ENCODE data around the gene MOV10L1.

Gene MOV10L1

DNA sequence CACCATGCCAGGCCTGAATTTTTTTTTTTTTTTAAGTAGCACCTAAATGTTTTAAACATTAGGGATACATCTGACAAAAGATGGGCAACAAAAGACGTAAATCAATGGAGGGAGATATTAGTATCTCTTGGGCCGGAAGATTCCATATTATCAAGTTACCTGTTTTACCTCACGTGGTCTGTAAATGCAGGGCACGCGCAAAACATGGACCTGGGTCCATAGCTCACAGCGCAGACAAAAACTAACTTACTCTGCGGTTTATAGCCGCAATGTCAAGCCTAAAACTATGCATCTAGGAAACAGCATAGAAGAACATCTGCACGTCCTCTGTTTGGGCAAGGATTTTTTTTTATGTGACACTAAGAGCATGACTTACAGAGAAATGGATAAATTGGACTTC is 49.2 kb downstream of the MOV10L1 start:
- no peak for ATAC-seq (ENCODE audit: low read depth)
- Histone ChIP-seq H3K36me3 (ENCODE audit: low read depth) (no peaks in the 10 kb centered on the region), H3K27me3 (ENCODE audit: insufficient read depth, poor library complexity, severe bottlenecking) (no peaks in the 10 kb centered on the region), H3K4me1 (ENCODE audit: insufficient read depth, poor library complexity, severe bottlenecking) (no peaks in the 10 kb centered on the region), H3K27ac (ENCODE audit: poor library complexity, severe bottlenecking) (no peak overlapping the region), H3K9me3 (ENCODE audit: severe bottlenecking) (no peaks in the 10 kb centered on the region), H3K4me3 (ENCODE audit: severe bottlenecking) (no peak overlapping the region)
- DNase-seq (ENCODE audit: low spot score), result no peak
- TF ChIP-seq, protein P1, sequence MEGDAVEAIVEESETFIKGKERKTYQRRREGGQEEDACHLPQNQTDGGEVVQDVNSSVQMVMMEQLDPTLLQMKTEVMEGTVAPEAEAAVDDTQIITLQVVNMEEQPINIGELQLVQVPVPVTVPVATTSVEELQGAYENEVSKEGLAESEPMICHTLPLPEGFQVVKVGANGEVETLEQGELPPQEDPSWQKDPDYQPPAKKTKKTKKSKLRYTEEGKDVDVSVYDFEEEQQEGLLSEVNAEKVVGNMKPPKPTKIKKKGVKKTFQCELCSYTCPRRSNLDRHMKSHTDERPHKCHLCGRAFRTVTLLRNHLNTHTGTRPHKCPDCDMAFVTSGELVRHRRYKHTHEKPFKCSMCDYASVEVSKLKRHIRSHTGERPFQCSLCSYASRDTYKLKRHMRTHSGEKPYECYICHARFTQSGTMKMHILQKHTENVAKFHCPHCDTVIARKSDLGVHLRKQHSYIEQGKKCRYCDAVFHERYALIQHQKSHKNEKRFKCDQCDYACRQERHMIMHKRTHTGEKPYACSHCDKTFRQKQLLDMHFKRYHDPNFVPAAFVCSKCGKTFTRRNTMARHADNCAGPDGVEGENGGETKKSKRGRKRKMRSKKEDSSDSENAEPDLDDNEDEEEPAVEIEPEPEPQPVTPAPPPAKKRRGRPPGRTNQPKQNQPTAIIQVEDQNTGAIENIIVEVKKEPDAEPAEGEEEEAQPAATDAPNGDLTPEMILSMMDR (IDR thresholded peaks at IDR 0.05; ENCODE audit: poor library complexity, severe bottlenecking), result no peak

- Histone ChIP-seq H3K4me1 (ENCODE audit: insufficient read depth, poor library complexity, severe bottlenecking) (no peaks in the 10 kb centered on the region), H3K27me3 (ENCODE audit: insufficient read depth, poor library complexity, severe bottlenecking) (no peaks in the 10 kb centered on the region), H3K36me3 (ENCODE audit: low read depth) (no peaks in the 10 kb centered on the region), H3K27ac (ENCODE audit: poor library complexity, severe bottlenecking) (no peak overlapping the region), H3K4me3 (ENCODE audit: severe bottlenecking) (no peak overlapping the region), H3K9me3 (ENCODE audit: severe bottlenecking) (no peaks in the 10 kb centered on the region)
- no peak for DNase-seq (ENCODE audit: low spot score)
- TF ChIP-seq, protein P1 (IDR thresholded peaks at IDR 0.05; ENCODE audit: poor library complexity, severe bottlenecking), result no peak
- ATAC-seq (ENCODE audit: low read depth), result 0 out of 3 replicates have a peak, but pooled peaks have one; percentile 25
Observed at GRCh38 chr22:50139843-50140415, 50.1 kb downstream of the MOV10L1 start.

GRCh38 chr22:50140615-50141014 is 50.8 kb downstream of the MOV10L1 start:
- Histone ChIP-seq H3K36me3 (ENCODE audit: low read depth) (no peaks in the 10 kb centered on the region), H3K27ac (ENCODE audit: poor library complexity, severe bottlenecking) (no peak overlapping the region)
- ATAC-seq (ENCODE audit: low read depth), result no peak

GRCh38 chr22:50141462-50141861 is 51.7 kb downstream of the MOV10L1 start:
- ATAC-seq (ENCODE audit: low read depth) (no peak), DNase-seq (ENCODE audit: low spot score) (no peak)
- no peaks in the 10 kb centered on the region for H3K27me3 ChIP-seq (ENCODE audit: insufficient read depth, poor library complexity, severe bottlenecking)
- TF ChIP-seq, protein P1 (IDR thresholded peaks at IDR 0.05; ENCODE audit: poor library complexity, severe bottlenecking), result no peak
- no peaks in the 10 kb centered on the region for H3K9me3 ChIP-seq (ENCODE audit: severe bottlenecking)
- H3K4me3 ChIP-seq (ENCODE audit: severe bottlenecking), result no peak overlapping the region
- H3K27ac ChIP-seq (ENCODE audit: poor library complexity, severe bottlenecking), result no peak overlapping the region
- no peaks in the 10 kb centered on the region for H3K36me3 ChIP-seq (ENCODE audit: low read depth)
- H3K4me1 ChIP-seq (ENCODE audit: insufficient read depth, poor library complexity, severe bottlenecking), result no peaks in the 10 kb centered on the region

More at GRCh38 chr22:50140615-50141014, 50.8 kb downstream of the MOV10L1 start:
- Histone ChIP-seq H3K27me3 (ENCODE audit: insufficient read depth, poor library complexity, severe bottlenecking) (no peaks in the 10 kb centered on the region), H3K4me3 (ENCODE audit: severe bottlenecking) (no peak overlapping the region), H3K9me3 (ENCODE audit: severe bottlenecking) (no peaks in the 10 kb centered on the region), H3K4me1 (ENCODE audit: insufficient read depth, poor library complexity, severe bottlenecking) (no peaks in the 10 kb centered on the region)
- no peak for DNase-seq (ENCODE audit: low spot score)
- TF ChIP-seq, protein P1 (IDR thresholded peaks at IDR 0.05; ENCODE audit: poor library complexity, severe bottlenecking), result no peak

GRCh38 chr22:50141891-50142363 is 52.1 kb downstream of the MOV10L1 start:
- Histone ChIP-seq H3K27ac (ENCODE audit: poor library complexity, severe bottlenecking) (no peak overlapping the region), H3K4me3 (ENCODE audit: severe bottlenecking) (no peak overlapping the region), H3K4me1 (ENCODE audit: insufficient read depth, poor library complexity, severe bottlenecking) (no peaks in the 10 kb centered on the region), H3K9me3 (ENCODE audit: severe bottlenecking) (no peaks in the 10 kb centered on the region), H3K36me3 (ENCODE audit: low read depth) (no peaks in the 10 kb centered on the region), H3K27me3 (ENCODE audit: insufficient read depth, poor library complexity, severe bottlenecking) (no peaks in the 10 kb centered on the region)
- DNase-seq (ENCODE audit: low spot score), result no peak
- TF ChIP-seq, protein P1 (IDR thresholded peaks at IDR 0.05; ENCODE audit: poor library complexity, severe bottlenecking), result no peak
- no peak for ATAC-seq (ENCODE audit: low read depth)

Data from RWPE2 (cell line).